ENCODE data around the gene GPS2.

GPS2 gene, protein sequence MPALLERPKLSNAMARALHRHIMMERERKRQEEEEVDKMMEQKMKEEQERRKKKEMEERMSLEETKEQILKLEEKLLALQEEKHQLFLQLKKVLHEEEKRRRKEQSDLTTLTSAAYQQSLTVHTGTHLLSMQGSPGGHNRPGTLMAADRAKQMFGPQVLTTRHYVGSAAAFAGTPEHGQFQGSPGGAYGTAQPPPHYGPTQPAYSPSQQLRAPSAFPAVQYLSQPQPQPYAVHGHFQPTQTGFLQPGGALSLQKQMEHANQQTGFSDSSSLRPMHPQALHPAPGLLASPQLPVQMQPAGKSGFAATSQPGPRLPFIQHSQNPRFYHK

DNA sequence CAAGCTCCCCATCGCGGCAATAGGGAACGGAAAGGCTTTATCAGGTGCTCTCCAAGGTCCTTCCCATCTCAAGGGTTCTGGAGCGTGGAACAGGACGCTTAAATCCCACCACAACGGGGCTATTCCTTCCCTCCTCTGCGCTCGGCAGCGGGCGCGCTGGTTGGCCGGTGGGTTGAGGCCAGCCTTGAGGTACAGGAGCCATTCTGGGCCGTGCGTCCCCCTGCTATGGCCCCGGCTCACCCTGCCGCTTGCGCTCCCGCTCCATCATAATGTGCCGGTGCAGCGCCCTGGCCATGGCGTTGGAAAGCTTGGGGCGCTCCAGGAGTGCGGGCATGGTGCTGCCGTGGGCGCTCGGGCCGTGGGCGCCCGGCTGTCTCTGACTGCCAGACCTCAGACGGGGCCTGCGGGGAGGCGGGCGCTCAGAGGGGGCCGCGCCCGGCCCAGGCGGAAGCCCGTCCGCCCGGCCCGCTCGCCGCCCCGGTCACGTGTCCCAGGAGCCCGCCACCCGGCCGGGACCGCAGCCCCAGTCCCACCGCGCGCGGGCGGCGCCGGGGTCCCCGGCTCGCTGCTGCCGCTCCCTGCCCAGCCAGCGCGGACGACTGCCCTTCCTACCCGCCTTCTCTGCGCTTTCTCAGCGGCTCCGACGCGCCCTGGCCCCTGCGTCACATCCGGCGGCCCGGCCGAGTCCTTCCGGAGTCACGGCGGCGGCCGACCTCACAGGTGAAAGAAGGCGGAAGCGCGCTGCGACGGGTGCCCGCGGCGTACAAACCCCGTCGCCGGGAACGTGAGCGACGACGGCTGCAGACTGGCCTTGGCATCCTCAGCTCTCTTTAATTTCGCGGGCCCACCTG, at the start of gene GPS2:
TSS of gene GPS2 (minus strand) at position 642 of the 851 bp plus-strand sequence. CDS start at position 334, 308 bp downstream.
- DNase-seq (ENCODE audit: low read depth) = peak; percentile 26

DNA sequence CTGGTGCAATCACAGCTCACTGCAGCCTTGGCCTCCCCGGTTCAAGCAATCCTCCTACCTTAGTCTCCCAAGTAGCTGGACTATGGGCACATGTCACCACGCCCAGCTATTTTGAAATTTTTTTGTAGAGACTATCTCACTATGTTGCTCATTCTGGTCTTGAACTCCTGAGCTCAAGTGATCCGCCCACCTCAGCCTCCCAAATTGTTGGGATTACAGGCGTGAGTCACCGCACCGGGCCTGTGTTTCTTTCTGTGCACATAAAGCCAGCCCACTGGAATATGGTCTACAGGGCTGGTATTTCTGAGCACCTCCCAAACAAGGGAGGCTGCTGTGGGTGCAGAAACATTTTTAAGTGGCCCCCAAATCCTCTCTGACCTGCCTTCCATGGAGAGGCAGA, 48.2 kb upstream of the GPS2 start:
- no peak for DNase-seq (ENCODE audit: low read depth)

DNA sequence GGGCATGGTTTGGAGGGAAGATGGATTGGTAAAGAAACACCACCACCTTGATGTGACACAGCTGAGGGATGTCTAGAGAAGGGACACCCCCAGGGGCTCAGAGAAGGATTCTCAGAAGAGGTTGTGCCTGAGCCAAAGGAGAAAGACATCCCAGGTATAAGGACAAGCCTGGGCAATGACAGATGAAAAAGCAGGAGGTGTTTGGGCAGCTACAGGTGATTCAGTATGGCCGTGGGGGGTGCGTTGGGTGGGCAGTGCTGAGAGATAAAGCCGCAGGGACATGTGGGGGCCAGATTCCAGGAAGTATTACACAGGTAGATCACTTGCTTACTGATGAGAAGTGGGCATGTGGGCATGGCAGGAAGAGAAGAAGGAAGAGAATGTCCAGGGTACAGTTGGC, 46.7 kb upstream of the GPS2 start:
- no peak for DNase-seq (ENCODE audit: low read depth)

DNA sequence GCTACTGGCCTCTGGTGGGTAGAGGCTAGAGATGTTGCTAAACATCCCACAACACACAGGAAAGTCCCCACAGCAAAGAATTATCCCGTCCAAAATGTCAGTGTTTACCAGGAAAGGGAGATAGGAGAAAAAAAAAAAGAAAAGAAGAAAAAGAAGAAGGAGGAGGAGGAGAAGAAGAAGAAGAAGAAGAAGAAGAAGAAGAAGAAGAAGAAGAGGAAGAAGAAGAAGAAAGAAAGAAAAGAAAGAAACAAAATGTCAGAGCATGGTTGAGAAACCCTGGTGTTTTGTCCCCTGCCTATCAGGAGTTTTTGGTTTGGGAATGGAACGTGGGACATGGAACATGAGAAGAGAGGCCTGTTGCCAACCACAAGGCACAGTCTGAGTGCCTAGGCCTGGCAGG, 42.2 kb upstream of the GPS2 start:
- no peak for DNase-seq (ENCODE audit: low read depth)

DNA sequence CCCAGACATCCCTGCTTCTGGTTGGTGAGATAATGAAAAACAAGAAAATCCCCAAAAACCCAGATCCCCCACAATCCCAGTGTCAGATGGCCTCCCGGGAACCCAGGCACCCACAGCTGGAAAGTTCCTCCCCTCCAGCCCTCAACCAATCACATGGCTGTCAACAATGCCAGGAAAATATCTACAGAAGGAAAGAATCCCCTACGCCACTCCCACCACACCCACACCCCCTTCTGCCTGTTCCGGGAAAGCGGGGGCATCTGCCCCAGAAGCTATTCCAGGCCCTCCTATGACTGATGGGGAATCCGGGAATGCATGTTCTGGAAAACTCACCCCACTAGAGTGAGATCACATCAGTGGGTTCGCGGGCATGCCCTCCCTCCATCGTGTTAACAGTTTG, 41.6 kb upstream of the GPS2 start:
- DNase-seq (ENCODE audit: low read depth) = no peak

DNA sequence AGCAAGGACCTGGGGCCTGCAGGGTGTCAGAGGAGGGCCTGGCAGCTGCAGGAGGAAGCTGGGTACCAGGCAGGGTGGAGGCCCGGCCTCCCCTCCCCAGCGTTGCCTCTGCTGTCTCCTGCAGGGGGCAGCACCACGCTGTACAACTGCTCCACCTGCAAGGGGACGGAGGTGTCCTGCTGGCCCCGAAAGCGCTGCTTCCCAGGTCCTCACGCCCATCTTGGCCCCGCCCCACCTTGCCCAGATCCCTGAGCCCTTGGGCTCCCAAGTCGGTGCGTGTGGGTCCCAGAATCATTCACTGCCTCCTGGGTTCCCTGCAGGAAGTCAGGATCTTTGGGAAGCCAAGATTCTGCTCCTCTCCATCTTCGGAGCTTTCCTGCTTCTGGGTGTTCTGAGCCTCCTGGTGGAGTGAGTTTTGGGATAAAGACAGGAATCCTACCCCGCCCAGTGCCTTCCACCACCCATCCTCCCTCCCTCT, 41.0 kb upstream of the GPS2 start:
- DNase-seq (ENCODE audit: low read depth) = no peak

DNA sequence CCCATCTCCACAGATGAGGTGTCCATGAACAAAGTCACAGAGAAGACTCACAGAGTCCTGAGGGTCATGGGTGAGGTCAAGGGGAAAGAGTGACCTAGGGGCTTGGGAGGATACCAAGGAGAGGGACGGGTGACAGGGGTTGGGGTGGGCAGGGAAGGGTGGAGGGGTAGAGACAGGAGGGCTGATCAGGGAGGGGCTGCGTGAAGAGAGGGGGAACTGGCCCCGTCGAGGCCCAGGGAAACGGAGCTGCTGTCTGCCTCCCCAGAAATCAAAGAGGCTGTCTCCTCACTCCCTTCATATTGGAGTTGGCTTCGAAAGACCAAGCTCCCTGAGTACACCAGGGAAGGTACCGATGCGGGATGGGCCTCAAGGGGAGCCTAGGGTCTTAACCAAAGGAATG, 40.4 kb upstream of the GPS2 start:
- no peak for DNase-seq (ENCODE audit: low read depth)

DNA sequence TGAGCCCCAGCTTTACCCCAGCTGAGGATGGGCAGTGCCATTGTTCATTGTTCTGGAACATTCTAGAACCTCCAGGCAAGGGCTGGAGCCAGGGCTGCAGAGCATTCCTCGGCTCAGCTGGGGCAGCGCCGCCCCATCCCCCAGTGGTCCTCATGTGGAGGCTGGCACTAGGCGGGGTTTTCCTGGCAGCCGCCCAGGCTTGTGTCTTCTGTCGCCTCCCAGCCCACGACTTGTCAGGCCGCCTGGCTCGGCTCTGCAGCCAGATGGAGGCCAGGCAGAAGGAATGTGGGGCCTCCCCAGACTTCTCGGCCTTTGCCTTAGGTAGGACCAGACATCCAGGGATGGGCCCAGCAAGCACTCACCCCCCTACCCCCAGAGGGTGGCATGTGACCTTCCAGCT, 39.9 kb upstream of the GPS2 start, which contains the start of gene TMEM95:
TSS of gene TMEM95 (plus strand) at position 104 of the 400 bp plus-strand sequence. CDS start at position 153, 49 bp downstream.
- no peak for DNase-seq (ENCODE audit: low read depth)

DNA sequence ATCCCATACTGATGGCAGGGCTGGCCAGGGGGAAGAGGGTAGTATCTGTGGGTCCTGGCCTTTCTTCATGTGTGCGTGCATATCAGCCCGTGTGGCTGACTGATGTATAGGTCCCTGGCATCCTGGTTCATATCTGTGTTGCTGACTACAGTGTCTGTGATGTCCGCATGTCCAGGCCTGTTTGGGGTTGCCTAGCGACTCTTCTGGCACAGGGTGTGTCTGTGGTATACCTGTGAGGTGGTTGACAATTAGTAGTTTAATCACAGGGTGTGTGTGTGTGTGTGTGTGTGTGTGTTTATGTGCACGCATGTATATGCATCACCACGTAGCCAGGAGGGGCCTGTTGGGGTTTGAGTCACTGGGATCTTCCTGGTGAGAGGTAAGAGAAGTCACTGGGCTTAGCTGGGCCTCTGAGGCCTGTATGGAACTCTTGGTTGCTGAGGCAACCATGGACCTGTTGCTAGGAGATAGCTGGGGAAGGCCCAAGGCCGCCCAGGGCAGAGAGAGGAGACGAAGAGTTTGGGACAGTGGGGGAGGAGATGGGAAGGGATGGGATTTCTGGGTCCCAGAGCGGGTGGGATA, 39.2 kb upstream of the GPS2 start:
- DNase-seq (ENCODE audit: low read depth) = no peak

DNA sequence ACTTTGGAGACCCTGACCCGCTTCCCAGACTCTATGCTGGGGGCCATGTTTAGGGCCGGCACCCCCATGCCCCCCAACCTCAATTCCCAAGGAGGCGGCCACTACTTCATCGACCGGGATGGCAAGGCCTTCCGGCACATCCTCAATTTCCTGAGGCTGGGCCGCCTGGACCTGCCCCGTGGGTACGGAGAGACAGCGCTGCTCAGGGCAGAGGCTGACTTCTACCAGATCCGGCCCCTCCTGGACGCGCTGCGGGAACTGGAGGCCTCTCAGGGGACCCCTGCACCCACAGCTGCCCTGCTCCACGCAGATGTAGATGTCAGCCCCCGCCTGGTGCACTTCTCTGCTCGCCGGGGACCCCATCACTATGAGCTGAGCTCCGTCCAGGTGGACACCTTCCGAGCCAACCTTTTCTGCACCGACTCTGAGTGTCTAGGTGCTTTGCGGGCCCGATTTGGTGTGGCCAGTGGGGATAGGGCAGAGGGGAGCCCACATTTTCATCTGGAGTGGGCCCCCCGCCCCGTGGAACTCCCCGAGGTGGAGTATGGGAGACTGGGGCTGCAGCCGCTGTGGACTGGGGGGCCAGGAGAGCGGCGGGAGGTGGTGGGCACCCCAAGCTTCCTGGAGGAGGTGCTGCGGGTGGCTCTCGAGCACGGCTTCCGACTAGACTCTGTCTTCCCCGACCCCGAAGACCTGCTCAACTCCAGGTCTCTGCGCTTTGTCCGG, 37.9 kb upstream of the GPS2 start:
- no peak for DNase-seq (ENCODE audit: low read depth)

DNA sequence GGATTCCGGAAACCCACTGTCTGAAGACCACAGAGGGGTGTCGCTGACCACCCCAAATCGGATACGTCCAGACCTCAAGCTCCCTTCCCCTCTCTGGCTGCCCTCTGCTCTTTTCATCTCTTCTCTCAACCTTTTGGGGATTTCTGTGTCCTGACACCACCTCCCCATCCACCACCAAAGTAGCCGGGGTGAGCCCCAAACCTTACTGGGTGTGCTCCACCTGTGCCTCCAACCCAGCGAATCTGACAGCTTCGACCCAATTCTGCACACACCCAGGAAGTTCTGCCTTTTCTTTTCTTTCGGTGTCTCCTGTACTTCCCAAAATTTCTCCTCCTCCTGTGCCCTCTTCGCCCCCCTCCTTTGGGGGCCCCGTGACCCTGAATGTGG, 37.3 kb upstream of the GPS2 start:
- DNase-seq (ENCODE audit: low read depth) = no peak

DNA sequence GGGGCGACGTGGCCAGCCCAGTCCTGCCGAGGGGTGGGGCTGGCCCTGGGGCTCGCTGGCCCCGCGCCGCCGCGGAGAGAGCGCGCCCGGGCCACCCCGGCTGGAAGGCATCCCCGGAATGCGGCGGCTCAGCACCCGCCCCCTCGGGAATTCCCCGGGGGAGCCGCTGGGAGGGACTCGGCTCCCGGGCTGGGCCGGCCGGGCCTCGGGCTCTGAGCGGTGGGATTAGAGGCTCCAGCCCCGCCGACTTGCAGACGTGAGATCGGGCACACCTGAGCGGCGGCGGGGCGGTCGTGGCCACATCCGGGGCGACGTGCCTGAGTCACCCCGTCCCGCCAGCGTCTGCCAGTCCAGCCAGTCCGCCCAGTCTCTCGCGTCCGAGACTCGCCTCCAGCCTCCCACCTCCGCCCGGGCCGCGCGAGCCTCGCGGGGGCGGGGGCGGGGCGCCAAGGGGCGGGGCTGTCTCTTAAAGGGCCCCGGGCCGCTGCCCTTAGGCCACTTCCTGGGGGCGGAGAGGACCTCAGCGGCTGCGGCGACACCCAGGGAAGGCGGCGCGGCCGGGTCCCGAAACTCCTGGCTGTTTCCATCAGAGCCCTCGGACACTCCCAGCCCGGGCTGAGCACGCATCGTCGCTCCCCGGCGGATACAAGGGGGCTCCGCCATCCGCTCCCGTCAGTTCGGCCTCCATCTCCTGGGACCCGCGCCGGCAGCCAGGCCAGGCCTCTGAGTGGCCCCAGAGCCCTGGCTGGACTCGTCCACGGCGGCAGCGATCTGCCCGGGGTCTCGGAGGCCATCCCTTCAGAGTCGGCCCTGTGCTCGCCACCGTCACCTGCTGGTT, 36.7 kb upstream of the GPS2 start, which contains the start of gene KCTD11:
TSS of gene KCTD11 (plus strand) at position 498 of the 838 bp plus-strand sequence.
- DNase-seq (ENCODE audit: low read depth) = no peak

DNA sequence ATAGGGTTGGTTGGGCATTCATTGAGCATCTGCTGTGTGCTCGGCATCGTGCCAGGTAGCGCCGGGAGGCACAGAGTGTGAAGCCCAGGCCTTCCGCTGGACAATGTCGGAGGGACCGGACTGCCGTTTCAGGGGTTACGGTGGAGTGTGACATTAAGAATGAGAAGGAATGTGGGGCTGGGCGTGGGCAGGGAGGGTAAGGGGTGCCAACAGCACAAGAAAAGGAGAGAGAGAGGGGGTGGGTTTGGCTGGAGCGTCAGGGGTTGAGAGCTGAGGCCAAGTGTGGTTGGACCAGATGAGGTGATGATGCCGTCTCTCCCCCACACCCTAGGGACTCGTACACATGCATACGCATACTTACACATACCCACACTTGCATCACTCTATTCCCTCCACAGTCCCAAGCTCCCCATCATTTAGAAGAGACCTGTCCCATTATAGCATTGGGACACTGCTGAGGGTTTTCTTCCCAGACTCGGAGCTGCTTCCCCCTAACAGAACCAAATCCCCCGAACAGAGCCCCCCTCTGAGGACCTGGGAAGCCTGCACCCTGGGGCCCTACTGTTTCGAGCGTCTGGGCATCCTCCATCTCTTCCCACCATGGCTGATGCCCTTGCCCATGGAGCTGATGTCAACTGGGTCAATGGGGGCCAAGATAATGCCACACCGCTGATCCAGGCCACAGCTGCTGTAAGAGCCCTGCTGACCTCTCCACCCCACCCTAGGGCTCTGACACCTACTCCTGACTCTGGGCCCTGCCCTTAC, 33.5 kb upstream of the GPS2 start:
- DNase-seq (ENCODE audit: low read depth) = no peak

DNA sequence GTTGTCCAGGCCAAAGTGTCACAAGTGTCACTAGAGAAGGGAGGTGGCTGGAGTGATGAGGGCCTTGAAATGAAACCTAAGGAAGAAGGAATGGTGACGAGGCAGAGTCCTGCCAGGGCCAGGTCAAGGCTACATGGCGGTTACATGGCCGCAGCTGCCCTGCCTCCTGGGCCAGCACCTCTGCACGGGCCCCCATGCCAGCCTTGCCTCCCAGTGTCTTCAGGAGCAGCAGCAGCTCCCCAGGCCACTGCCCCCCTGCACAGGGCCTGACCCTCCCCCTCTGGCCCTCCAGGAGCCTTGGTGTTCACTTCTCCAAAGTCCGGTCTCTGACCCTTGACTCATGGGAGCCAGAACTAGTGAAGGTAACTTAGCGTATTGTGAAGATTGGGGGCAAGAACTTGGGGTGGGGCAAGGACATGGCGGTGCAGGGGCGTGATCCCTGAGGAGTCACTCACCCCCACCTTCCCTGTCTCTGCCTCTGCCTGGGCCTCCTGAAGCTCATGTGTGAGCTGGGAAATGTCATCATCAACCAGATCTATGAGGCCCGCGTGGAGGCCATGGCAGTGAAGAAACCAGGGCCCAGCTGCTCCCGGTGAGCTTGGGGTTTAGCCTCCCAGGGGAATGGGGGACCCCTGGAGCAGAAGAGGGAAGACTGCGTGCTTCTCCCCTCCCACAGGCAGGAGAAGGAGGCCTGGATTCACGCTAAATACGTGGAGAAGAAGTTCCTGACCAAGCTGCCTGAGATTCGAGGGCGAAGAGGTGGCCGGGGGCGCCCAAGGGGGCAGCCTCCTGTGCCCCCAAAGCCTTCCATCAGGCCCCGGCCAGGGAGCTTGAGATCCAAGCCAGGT, 32.7 kb upstream of the GPS2 start:
- DNase-seq (ENCODE audit: low read depth) = no peak

DNA sequence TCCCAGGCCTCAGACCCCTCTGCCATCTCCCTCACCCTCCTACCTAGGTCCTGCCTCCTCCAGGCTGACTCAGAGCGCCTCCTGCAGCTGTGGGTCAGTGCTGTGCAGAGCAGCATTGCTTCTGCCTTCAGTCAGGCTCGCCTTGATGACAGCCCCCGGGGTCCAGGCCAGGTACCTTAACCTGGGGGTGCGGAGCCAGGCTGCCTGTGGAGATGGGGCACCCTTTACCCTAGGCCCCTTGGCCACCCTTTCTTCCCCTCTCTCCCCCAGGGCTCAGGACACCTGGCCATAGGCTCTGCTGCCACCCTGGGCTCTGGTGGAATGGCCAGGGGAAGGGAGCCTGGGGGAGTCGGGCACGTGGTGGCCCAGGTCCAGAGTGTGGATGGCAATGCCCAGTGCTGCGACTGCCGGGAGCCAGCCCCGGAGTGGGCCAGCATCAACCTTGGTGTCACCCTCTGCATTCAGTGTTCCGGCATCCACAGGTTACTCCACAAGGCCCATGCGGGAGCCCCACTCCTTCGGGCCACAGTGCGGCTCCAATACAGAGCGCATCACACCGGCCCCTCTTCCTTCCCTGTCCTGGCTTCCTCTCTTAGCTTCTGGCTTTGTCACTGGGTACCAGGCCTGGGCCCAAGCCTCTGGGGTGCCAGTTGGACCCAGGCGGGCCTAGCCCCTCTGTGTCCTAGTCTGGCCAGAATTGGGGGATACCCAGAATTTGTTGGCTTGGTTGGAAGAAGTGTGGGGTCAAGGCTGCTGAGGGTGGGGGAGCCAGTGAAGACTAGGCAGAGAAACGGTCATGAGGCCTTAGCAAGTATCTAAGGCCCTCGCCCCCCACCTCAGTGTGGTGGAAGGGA, 31.8 kb upstream of the GPS2 start:
- no peak for DNase-seq (ENCODE audit: low read depth)

DNA sequence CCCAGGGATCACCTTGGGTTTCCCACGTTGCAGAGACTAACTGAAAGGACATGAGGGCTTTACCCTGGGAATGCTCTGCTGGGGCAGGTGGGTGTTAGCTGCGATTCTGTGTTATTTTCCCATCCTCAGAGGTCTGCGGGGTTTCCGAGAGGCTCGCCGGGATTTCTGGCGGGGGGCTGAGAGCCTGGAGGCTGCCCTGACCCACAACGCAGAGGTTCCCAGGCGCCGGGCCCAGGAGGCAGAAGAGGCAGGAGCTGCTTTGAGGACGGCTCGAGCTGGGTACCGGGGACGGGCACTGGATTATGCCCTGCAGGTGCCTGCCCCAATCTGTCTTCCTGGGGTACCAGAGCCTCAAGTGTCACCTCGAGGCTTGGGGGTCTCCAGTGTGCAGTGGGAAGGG, 28.1 kb upstream of the GPS2 start:
- DNase-seq (ENCODE audit: low read depth) = no peak

DNA sequence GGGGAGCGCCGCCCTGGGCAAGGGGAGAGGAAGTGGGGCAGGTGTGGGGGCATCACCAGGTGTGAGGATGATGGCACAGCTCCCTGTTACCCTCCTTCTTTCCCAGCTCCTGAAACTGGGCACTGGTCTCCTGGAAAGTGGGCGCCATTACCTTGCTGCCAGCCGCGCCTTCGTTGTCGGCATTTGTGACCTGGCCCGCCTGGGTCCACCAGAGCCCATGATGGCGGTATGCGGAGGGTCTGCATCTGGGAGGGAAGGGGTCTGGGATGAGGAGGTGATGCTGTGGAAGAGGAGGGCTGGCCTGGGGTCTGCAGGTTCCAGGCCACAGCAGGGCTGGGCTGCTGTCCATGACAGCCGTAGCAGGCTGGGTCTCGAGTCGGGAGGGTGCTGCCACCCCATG, 26.7 kb upstream of the GPS2 start:
- no peak for DNase-seq (ENCODE audit: low read depth)

DNA sequence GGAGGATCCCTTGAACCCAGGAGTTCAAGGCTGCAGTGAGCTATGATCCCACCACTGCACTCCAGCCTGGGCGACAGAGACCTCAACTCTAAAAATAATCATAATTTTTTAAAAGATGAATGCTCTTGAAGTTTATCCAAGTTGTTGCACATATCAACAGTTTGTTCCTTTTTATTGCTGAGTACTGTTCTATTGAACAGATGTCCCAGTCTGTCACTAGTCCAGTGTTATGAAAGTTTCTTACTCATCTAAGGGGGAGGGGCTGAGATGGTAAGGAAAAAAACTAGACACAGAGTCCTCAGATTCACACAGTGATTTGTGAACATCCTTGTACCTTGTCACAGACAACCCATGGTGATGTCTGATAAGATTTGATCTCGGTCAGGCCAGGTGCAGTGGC, 25.0 kb upstream of the GPS2 start:
- DNase-seq (ENCODE audit: low read depth) = no peak
